ENCODE results near the gene YAF2. TPM values are rescaled to one million over a fixed set of nuclear protein-coding genes. Genes with fewer than 3 reads are reported as not detected.
A peak's percentile ranks its signal among the peaks of the same experiment; 100 is the strongest.

YAF2 gene
- 10 to 100 TPM; 26.6 to 29.2 (median 28.2) TPM for polyA plus RNA-seq (ENCODE audit: insufficient read length in 4 of 4)

- DNase-seq (ENCODE audit: low read depth in 4 of 4, low spot score in 2 of 4): peak; percentile 31 to 79 (median 66)
Measured at GRCh38 chr12:42238240-42239140, at the start of gene YAF2. Gene YAF2 (minus strand): TSS chr12:42238248. CDS start chr12:42238180, 68 bp downstream.

- DNase-seq (ENCODE audit: low read depth in 4 of 4, low spot score in 2 of 4): no peak
Measured at GRCh38 chr12:42286741-42287140, 48.7 kb upstream of the YAF2 start.

- DNase-seq (ENCODE audit: low read depth in 4 of 4, low spot score in 2 of 4): no peak
Measured at GRCh38 chr12:42285431-42285830, 47.4 kb upstream of the YAF2 start.

GRCh38 chr12:42284876-42285275 is 46.8 kb upstream of the YAF2 start:
- DNase-seq (ENCODE audit: low read depth in 4 of 4, low spot score in 2 of 4): no peak

- no peak for DNase-seq (ENCODE audit: low read depth in 4 of 4, low spot score in 2 of 4)
Measured at GRCh38 chr12:42284157-42284556, 46.1 kb upstream of the YAF2 start.

- DNase-seq (ENCODE audit: low read depth in 4 of 4, low spot score in 2 of 4): no peak
Measured at GRCh38 chr12:42283739-42284138, 45.7 kb upstream of the YAF2 start.

- DNase-seq (ENCODE audit: low read depth in 4 of 4, low spot score in 2 of 4): peak in 1 of 4 donors; percentile 6
Measured at GRCh38 chr12:42282294-42282693, 44.2 kb upstream of the YAF2 start.

GRCh38 chr12:42281844-42282243 is 43.8 kb upstream of the YAF2 start:
- DNase-seq (ENCODE audit: low read depth in 4 of 4, low spot score in 2 of 4): no peak

- no peak for DNase-seq (ENCODE audit: low read depth in 4 of 4, low spot score in 2 of 4)
Measured at GRCh38 chr12:42281278-42281677, 43.2 kb upstream of the YAF2 start.

GRCh38 chr12:42278128-42278510 is 40.1 kb upstream of the YAF2 start:
- DNase-seq (ENCODE audit: low read depth in 4 of 4, low spot score in 2 of 4): no peak

GRCh38 chr12:42277396-42278127 is 39.5 kb upstream of the YAF2 start:
- DNase-seq (ENCODE audit: low read depth in 4 of 4, low spot score in 2 of 4): no peak

GRCh38 chr12:42275499-42275898 is 37.5 kb upstream of the YAF2 start:
- no peak for DNase-seq (ENCODE audit: low read depth in 4 of 4, low spot score in 2 of 4)

- no peak for DNase-seq (ENCODE audit: low read depth in 4 of 4, low spot score in 2 of 4)
Measured at GRCh38 chr12:42273706-42274105, 35.7 kb upstream of the YAF2 start.

GRCh38 chr12:42270596-42270995 is 32.5 kb upstream of the YAF2 start:
- no peak for DNase-seq (ENCODE audit: low read depth in 4 of 4, low spot score in 2 of 4)

- no peak for DNase-seq (ENCODE audit: low read depth in 4 of 4, low spot score in 2 of 4)
Measured at GRCh38 chr12:42267413-42268190, 29.6 kb upstream of the YAF2 start.

GRCh38 chr12:42266579-42267230 is 28.7 kb upstream of the YAF2 start:
- DNase-seq (ENCODE audit: low read depth in 4 of 4, low spot score in 2 of 4): no peak

- DNase-seq (ENCODE audit: low read depth in 4 of 4, low spot score in 2 of 4): no peak
Measured at GRCh38 chr12:42262271-42262670, 24.2 kb upstream of the YAF2 start.

- no peak for DNase-seq (ENCODE audit: low read depth in 4 of 4, low spot score in 2 of 4)
Measured at GRCh38 chr12:42261708-42262107, 23.7 kb upstream of the YAF2 start.

- no peak for DNase-seq (ENCODE audit: low read depth in 4 of 4, low spot score in 2 of 4)
Measured at GRCh38 chr12:42260518-42260917, 22.5 kb upstream of the YAF2 start.

GRCh38 chr12:42259699-42260098 is 21.7 kb upstream of the YAF2 start:
- no peak for DNase-seq (ENCODE audit: low read depth in 4 of 4, low spot score in 2 of 4)
